Measurements from ENCODE around the gene KISS1. TPM values are rescaled to one million over a fixed set of nuclear protein-coding genes. Genes with fewer than 3 reads are reported as not detected.

Gene KISS1
- total and polyA plus RNA-seq, 4 experiments from 2014 or later = not detected

DNA sequence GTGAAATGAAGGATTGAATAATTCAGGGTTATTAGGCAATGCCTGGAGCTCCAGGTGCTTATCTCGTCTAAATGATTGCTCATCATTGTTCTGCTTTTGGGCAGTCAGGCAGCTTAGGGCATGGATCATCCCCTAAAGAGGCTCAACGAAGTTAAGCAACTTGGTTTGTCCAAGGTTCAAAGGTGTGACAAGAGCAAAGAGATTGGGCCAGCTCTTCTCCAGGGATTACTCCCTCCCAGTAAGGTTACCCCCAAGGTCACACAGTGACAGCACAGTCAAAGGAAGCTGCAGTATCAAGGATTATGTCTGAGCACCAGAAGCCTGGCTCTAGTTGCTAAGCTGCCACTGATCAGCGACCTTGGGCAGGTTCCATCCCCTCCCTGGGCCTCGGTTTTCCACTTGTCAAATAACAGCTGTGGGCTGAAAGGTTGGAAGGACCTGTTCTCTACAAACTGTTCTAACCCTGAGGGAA, 51.2 kb downstream of the KISS1 start:
- intact Hi-C loops (cut with micrococcal nuclease) = no loop called here
- Mint-ChIP-seq H3K4me3 (no peak overlapping the region), H3K27ac (no peak overlapping the region), H3K27me3 (peaks cover 0 to 2% of the 10 kb centered on the region in 2 donors), H3K36me3 (peaks cover 2 to 4% of the 10 kb centered on the region in 2 donors), H3K9me3 (no peaks in the 10 kb centered on the region), H3K4me1 (peaks cover 0 to 21% (median 0%) of the 10 kb centered on the region in 4 donors)
- Histone ChIP-seq H3K27me3 (ENCODE audit: insufficient read depth, low read length) (no peaks in the 10 kb centered on the region), H3K4me3 (ENCODE audit: low read length in 2 of 2) (no peak overlapping the region), H3K4me1 (ENCODE audit: insufficient read depth, low read length) (no peaks in the 10 kb centered on the region), H3K9me3 (ENCODE audit: control insufficient read depth in 1 of 2, low read length in 2 of 2) (no peaks in the 10 kb centered on the region), H3K27ac (ENCODE audit: low read depth, low read length) (no peak overlapping the region), H3K36me3 (ENCODE audit: insufficient read depth, low read length) (no peaks in the 10 kb centered on the region)
- CTCF ChIA-PET (ENCODE audit: partially characterized antibody) = interaction anchor here (0.9 to 1.4 kb wide), 2 partner anchors 9 to 219 kb away, joined by 3 to 4 read pairs; no protein-coding TSS in a partner anchor
- POLR2A ChIA-PET (ENCODE audit: partially characterized antibody) = no interaction called here
- DNase-seq = no peak

DNA sequence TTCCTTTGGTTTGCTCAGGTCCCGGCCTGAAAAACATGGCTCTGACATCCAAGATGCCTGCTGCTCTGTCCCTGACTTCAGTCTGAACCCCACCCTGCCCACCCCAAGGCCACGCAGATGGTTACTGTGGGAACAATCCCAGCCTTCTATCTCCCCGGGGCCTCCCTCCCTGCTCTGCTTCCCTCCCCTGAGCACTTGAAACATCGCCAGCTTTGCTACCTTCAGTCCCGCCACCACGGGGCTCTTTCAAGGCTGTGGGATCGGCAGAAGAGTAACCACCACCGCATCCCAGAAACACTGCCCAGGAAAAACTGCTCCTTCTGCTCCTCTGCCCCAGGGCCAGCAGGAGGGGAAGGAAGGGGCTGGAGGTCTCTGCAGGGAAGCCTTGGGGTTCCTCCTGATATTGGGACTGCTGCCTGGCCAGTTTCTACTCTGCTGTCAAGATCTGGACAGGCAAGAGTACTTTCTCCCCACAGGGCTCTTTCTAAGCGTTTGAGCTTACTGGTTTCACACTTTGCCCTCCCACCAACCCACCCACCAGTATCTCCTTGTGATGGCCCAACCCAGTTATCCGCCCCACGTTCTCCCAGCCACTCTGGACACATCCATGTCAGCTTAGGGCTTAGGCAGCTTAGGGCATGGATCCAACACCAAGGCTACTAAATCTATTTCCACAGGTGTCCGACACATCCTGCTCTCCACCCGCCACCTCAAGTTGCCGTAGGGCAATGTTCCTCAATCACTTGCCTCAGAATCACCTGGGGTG, 52.8 kb downstream of the KISS1 start:
- no peak for DNase-seq
- H3K4me3 Mint-ChIP-seq = no peak overlapping the region
- no peak overlapping the region for H3K27ac Mint-ChIP-seq
- no peaks in the 10 kb centered on the region for H3K9me3 Mint-ChIP-seq
- no peak overlapping the region for H3K27ac ChIP-seq (ENCODE audit: low read depth, low read length)
- peaks cover 2 to 7% of the 10 kb centered on the region in 2 donors for H3K36me3 Mint-ChIP-seq
- H3K9me3 ChIP-seq (ENCODE audit: control insufficient read depth in 1 of 2, low read length in 2 of 2) = no peaks in the 10 kb centered on the region
- H3K27me3 ChIP-seq (ENCODE audit: insufficient read depth, low read length) = no peaks in the 10 kb centered on the region
- peaks cover 0 to 13% (median 0%) of the 10 kb centered on the region in 4 donors for H3K4me1 Mint-ChIP-seq
- H3K36me3 ChIP-seq (ENCODE audit: insufficient read depth, low read length) = no peaks in the 10 kb centered on the region
- intact Hi-C loops (cut with micrococcal nuclease) = no loop called here
- ChIA-PET POLR2A (ENCODE audit: partially characterized antibody) (no interaction called here), CTCF (ENCODE audit: partially characterized antibody) (no interaction called here)
- H3K27me3 Mint-ChIP-seq = peaks cover 0 to 2% of the 10 kb centered on the region in 2 donors
- no peak overlapping the region for H3K4me3 ChIP-seq (ENCODE audit: low read length in 2 of 2)
- no peaks in the 10 kb centered on the region for H3K4me1 ChIP-seq (ENCODE audit: insufficient read depth, low read length)

DNA sequence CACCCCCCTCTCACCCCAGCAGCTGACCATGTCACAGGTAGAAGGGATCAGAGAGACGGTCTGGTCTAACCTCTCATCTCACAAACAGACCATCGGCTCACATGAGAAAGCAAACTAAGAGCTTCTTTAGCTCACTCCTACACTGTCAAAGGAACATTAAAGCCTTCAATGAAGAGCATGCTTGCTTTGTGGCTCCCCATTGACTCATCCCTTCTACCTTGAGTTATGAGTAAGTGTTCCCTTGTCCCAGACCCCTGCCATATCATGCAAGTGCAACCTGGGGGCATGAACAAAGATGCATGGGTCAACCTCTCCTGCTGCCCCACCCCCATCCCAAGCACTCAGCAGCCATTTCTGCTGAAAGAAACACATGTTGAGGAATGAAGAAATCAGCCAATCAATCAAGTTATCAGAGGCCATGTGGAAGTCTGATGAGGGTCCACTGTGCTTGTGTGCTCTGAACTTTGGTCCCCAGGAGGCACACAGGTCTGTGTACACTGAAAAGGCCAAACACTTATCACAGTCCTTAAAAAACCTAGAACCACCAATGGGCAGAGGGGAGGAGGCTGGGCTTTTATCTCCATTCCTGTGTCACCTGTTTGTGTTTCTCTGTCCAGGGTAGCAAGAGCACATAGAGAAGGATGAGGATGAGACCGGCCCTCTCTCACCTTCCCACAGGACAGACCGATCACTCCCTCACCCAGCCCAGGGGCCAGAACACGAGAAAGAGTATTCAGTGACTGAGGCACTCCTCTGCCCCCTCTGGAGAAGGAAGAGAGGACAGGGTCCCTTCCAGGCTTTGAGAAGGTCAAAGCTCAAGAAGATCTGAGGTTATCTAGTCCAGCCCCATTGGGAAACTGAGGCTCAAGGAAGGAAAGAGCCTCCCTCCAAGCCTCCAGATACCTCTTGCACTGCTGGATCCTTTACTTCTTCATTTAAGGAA, 54.0 kb downstream of the KISS1 start:
- H3K27ac Mint-ChIP-seq = peak overlapping the region in 1 of 7 donors; percentile 29
- H3K27ac ChIP-seq (ENCODE audit: low read depth, low read length) = no peak overlapping the region
- H3K4me3 Mint-ChIP-seq = no peak overlapping the region
- no peaks in the 10 kb centered on the region for H3K9me3 ChIP-seq (ENCODE audit: control insufficient read depth in 1 of 2, low read length in 2 of 2)
- H3K27me3 Mint-ChIP-seq = peaks cover 0 to 2% of the 10 kb centered on the region in 2 donors
- H3K4me1 Mint-ChIP-seq = peaks cover 0 to 4% (median 0%) of the 10 kb centered on the region in 4 donors
- peaks cover 2 to 7% of the 10 kb centered on the region in 2 donors for H3K36me3 Mint-ChIP-seq
- no peaks in the 10 kb centered on the region for H3K27me3 ChIP-seq (ENCODE audit: insufficient read depth, low read length)
- H3K9me3 Mint-ChIP-seq = no peaks in the 10 kb centered on the region
- intact Hi-C loops (cut with micrococcal nuclease) = no loop called here
- H3K4me3 ChIP-seq (ENCODE audit: low read length in 2 of 2) = no peak overlapping the region
- no peaks in the 10 kb centered on the region for H3K36me3 ChIP-seq (ENCODE audit: insufficient read depth, low read length)
- ChIA-PET POLR2A (ENCODE audit: partially characterized antibody) (no interaction called here), CTCF (ENCODE audit: partially characterized antibody) (interaction anchor here (0.9 kb wide), 1 partner anchor 64 kb away, joined by 3 read pairs; no protein-coding TSS in a partner anchor)
- H3K4me1 ChIP-seq (ENCODE audit: insufficient read depth, low read length) = no peaks in the 10 kb centered on the region
- DNase-seq = no peak

DNA sequence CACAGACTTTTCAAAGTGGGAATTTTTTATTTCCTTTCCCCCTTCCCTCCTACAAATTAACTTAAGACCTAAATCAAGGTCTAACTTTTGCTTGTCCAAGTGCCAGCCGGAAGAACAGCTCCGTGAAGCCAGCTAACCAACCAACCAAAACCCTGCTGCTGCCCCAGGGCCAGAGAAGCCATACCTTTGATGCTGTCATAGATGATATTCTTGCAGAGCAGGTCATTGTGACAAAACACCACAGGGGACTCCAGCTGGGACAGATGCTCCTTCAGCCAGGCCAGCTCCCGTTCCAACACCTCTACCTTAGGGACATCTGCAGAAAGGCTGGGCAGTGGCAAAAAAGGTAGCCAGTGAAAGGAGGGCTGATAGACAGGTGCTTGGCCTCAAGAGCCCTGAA, 55.2 kb downstream of the KISS1 start:
- H3K4me1 Mint-ChIP-seq = no peaks in the 10 kb centered on the region
- H3K4me1 ChIP-seq (ENCODE audit: insufficient read depth, low read length) = no peaks in the 10 kb centered on the region
- no peaks in the 10 kb centered on the region for H3K36me3 ChIP-seq (ENCODE audit: insufficient read depth, low read length)
- peaks cover 0 to 2% of the 10 kb centered on the region in 2 donors for H3K27me3 Mint-ChIP-seq
- no peaks in the 10 kb centered on the region for H3K9me3 Mint-ChIP-seq
- ChIA-PET CTCF (ENCODE audit: partially characterized antibody) (interaction anchor here (5.0 kb wide), 1 partner anchor 13 kb away, joined by 28 read pairs; no protein-coding TSS in a partner anchor), POLR2A (ENCODE audit: partially characterized antibody) (no interaction called here)
- H3K4me3 Mint-ChIP-seq = no peak overlapping the region
- intact Hi-C loops (cut with micrococcal nuclease) = no loop called here
- DNase-seq = no peak
- H3K27me3 ChIP-seq (ENCODE audit: insufficient read depth, low read length) = no peaks in the 10 kb centered on the region
- H3K27ac Mint-ChIP-seq = no peak overlapping the region
- no peak overlapping the region for H3K27ac ChIP-seq (ENCODE audit: low read depth, low read length)
- no peaks in the 10 kb centered on the region for H3K9me3 ChIP-seq (ENCODE audit: control insufficient read depth in 1 of 2, low read length in 2 of 2)
- peaks cover 2 to 7% of the 10 kb centered on the region in 2 donors for H3K36me3 Mint-ChIP-seq
- H3K4me3 ChIP-seq (ENCODE audit: low read length in 2 of 2) = no peak overlapping the region

Other genes starting within 250 kb of the KISS1 start
- gene SOX13, start 123.4 kb downstream of the KISS1 start, total RNA-seq = 10 to 100 TPM in 1 of 2 experiments, 1 to 10 TPM in 1; 9.1 to 12.0 TPM
- 1 to 10 TPM in 1 of 2 donors, under 1 TPM in 1; 0.94 to 2.8 TPM for gene SOX13, start 123.4 kb downstream of the KISS1 start, polyA plus RNA-seq
- 1 to 10 TPM; 3.2 to 3.8 TPM for gene ETNK2, start 44.4 kb downstream of the KISS1 start, total RNA-seq
- 1 to 10 TPM; 3.3 to 3.9 TPM for gene ETNK2, start 44.4 kb downstream of the KISS1 start, polyA plus RNA-seq
- not detected for gene REN, start 30.2 kb downstream of the KISS1 start, total RNA-seq
- gene REN, start 30.2 kb downstream of the KISS1 start, polyA plus RNA-seq = not detected
- under 1 TPM in 1 of 2 experiments, not detected in 1; 0.39 TPM for gene GOLT1A, start 17.5 kb upstream of the KISS1 start, total RNA-seq
- gene GOLT1A, start 17.5 kb upstream of the KISS1 start, polyA plus RNA-seq = under 1 TPM; 0.41 to 0.54 TPM
- under 1 TPM; 0.52 to 0.89 TPM for gene PLEKHA6, start 163.4 kb upstream of the KISS1 start, total RNA-seq
- gene PLEKHA6, start 163.4 kb upstream of the KISS1 start, polyA plus RNA-seq = under 1 TPM in 1 of 2 donors, not detected in 1; 0.15 TPM
- 10 to 100 TPM; 78.0 to 81.1 TPM for gene PPP1R15B, start 215.3 kb upstream of the KISS1 start, total RNA-seq
- gene PPP1R15B, start 215.3 kb upstream of the KISS1 start, polyA plus RNA-seq = 10 to 100 TPM; 17.9 to 20.4 TPM